Neuron (in vitro differentiated cells): ENCODE data around the gene IQCM.

Experiments used
- H2AFZ ChIP-seq: one replicate; pipeline ENCODE4 v1.6.1; 2013; ENCODE audit warnings: low read depth, mild to moderate bottlenecking, inconsistent platforms, low read length, moderate library complexity
- H3K27me3 ChIP-seq: one replicate; pipeline ENCODE4 v1.6.1; 2013; ENCODE audit warnings: low read length; ENCODE audit not compliant: insufficient read depth
- H3K36me3 ChIP-seq: one replicate; pipeline ENCODE4 v1.6.1; 2013; ENCODE audit warnings: low read length; ENCODE audit not compliant: insufficient read depth
- H3K4me1 ChIP-seq: one replicate; pipeline ENCODE4 v1.6.1; 2013; ENCODE audit warnings: low read length; ENCODE audit not compliant: insufficient read depth
- H3K4me3 ChIP-seq: 2 replicates; pipeline ENCODE4 v1.5.1; 2013; ENCODE audit warnings: mild to moderate bottlenecking, low read length, moderate library complexity
- H3K9me3 ChIP-seq: one replicate; pipeline ENCODE4 v1.6.1; 2013; ENCODE audit warnings: low read length

Gene IQCM

GRCh38 chr4:149815743-149816142 is at the start of gene IQCM:
Gene IQCM, minus strand, starts transcription at chr4:149815843. Its CDS starts 73,152 bp downstream, at chr4:149742691.
- Histone ChIP-seq H3K9me3 (no peaks in the 10 kb centered on the region), H3K4me3 (no peak within 1 kb of the TSS)

GRCh38 chr4:149857446-149857845 is 41.8 kb upstream of the IQCM start:
- Histone ChIP-seq H3K27me3 (no peaks in the 10 kb centered on the region), H3K36me3 (no peaks in the 10 kb centered on the region), H2AFZ (no peak overlapping the region), H3K4me3 (no peak overlapping the region), H3K9me3 (no peaks in the 10 kb centered on the region), H3K4me1 (no peaks in the 10 kb centered on the region)

More at GRCh38 chr4:149815743-149816142, at the start of gene IQCM:
- Histone ChIP-seq H3K36me3 (no peaks in the 10 kb centered on the region), H3K27me3 (no peaks in the 10 kb centered on the region), H2AFZ (no peak within 1 kb of the TSS), H3K4me1 (no peaks in the 10 kb centered on the region)

- H3K4me1 ChIP-seq = no peaks in the 10 kb centered on the region
- no peak overlapping the region for H2AFZ ChIP-seq
- H3K27me3 ChIP-seq = no peaks in the 10 kb centered on the region
- H3K9me3 ChIP-seq = no peaks in the 10 kb centered on the region
- H3K4me3 ChIP-seq = no peak overlapping the region
- H3K36me3 ChIP-seq = no peaks in the 10 kb centered on the region
Observed at GRCh38 chr4:149845743-149846142, 30.1 kb upstream of the IQCM start.

- Histone ChIP-seq H3K36me3 (no peaks in the 10 kb centered on the region), H3K9me3 (no peaks in the 10 kb centered on the region), H3K4me1 (no peaks in the 10 kb centered on the region), H3K27me3 (no peaks in the 10 kb centered on the region), H2AFZ (no peak overlapping the region), H3K4me3 (no peak overlapping the region)
Observed at GRCh38 chr4:149841686-149842085, 26.0 kb upstream of the IQCM start.

GRCh38 chr4:149838036-149838435 is 22.4 kb upstream of the IQCM start:
- Histone ChIP-seq H3K27me3 (no peaks in the 10 kb centered on the region), H3K9me3 (no peaks in the 10 kb centered on the region), H3K36me3 (no peaks in the 10 kb centered on the region), H3K4me1 (no peaks in the 10 kb centered on the region), H2AFZ (no peak overlapping the region), H3K4me3 (no peak overlapping the region)

GRCh38 chr4:149836546-149836945 is 20.9 kb upstream of the IQCM start:
- Histone ChIP-seq H3K9me3 (no peaks in the 10 kb centered on the region), H3K27me3 (no peaks in the 10 kb centered on the region), H3K36me3 (no peaks in the 10 kb centered on the region), H2AFZ (no peak overlapping the region), H3K4me3 (no peak overlapping the region), H3K4me1 (no peaks in the 10 kb centered on the region)

GRCh38 chr4:149835280-149835679 is 19.6 kb upstream of the IQCM start:
- Histone ChIP-seq H3K27me3 (no peaks in the 10 kb centered on the region), H3K36me3 (no peaks in the 10 kb centered on the region), H3K4me3 (no peak overlapping the region), H3K9me3 (no peaks in the 10 kb centered on the region), H3K4me1 (no peaks in the 10 kb centered on the region), H2AFZ (no peak overlapping the region)

- H3K9me3 ChIP-seq = no peaks in the 10 kb centered on the region
- H3K27me3 ChIP-seq = no peaks in the 10 kb centered on the region
- H3K36me3 ChIP-seq = no peaks in the 10 kb centered on the region
- H2AFZ ChIP-seq = no peak overlapping the region
- no peak overlapping the region for H3K4me3 ChIP-seq
- H3K4me1 ChIP-seq = no peaks in the 10 kb centered on the region
Observed at GRCh38 chr4:149831656-149832208, 16.1 kb upstream of the IQCM start.

- H3K4me3 ChIP-seq = no peak overlapping the region
Observed at GRCh38 chr4:149830823-149831222, 15.2 kb upstream of the IQCM start.

GRCh38 chr4:149825336-149825735 is 9.7 kb upstream of the IQCM start:
- H3K36me3 ChIP-seq = no peaks in the 10 kb centered on the region
- no peak overlapping the region for H2AFZ ChIP-seq
- H3K27me3 ChIP-seq = no peaks in the 10 kb centered on the region
- no peaks in the 10 kb centered on the region for H3K9me3 ChIP-seq
- H3K4me3 ChIP-seq = no peak overlapping the region
- no peaks in the 10 kb centered on the region for H3K4me1 ChIP-seq

More at GRCh38 chr4:149830823-149831222, 15.2 kb upstream of the IQCM start:
- H3K27me3 ChIP-seq = no peaks in the 10 kb centered on the region
- no peak overlapping the region for H2AFZ ChIP-seq
- H3K9me3 ChIP-seq = no peaks in the 10 kb centered on the region
- no peaks in the 10 kb centered on the region for H3K4me1 ChIP-seq
- no peaks in the 10 kb centered on the region for H3K36me3 ChIP-seq

GRCh38 chr4:149823769-149824221 is 8.2 kb upstream of the IQCM start:
- no peaks in the 10 kb centered on the region for H3K27me3 ChIP-seq
- H3K4me3 ChIP-seq = no peak overlapping the region
- H3K36me3 ChIP-seq = no peaks in the 10 kb centered on the region
- no peak overlapping the region for H2AFZ ChIP-seq
- H3K9me3 ChIP-seq = no peaks in the 10 kb centered on the region
- H3K4me1 ChIP-seq = no peaks in the 10 kb centered on the region

GRCh38 chr4:149801416-149801815 is 14.2 kb downstream of the IQCM start:
- no peaks in the 10 kb centered on the region for H3K27me3 ChIP-seq
- peaks cover 4% of the 10 kb centered on the region for H3K4me1 ChIP-seq
- no peaks in the 10 kb centered on the region for H3K36me3 ChIP-seq
- no peaks in the 10 kb centered on the region for H3K9me3 ChIP-seq
- H2AFZ ChIP-seq = no peak overlapping the region
- H3K4me3 ChIP-seq = no peak overlapping the region

- Histone ChIP-seq H3K4me3 (no peak overlapping the region), H3K4me1 (peaks cover 4% of the 10 kb centered on the region), H3K36me3 (no peaks in the 10 kb centered on the region), H2AFZ (no peak overlapping the region), H3K27me3 (no peaks in the 10 kb centered on the region), H3K9me3 (no peaks in the 10 kb centered on the region)
Observed at GRCh38 chr4:149799546-149799945, 16.1 kb downstream of the IQCM start.

GRCh38 chr4:149796381-149796780 is 19.3 kb downstream of the IQCM start:
- no peak overlapping the region for H3K4me3 ChIP-seq
- H2AFZ ChIP-seq = no peak overlapping the region
- no peaks in the 10 kb centered on the region for H3K27me3 ChIP-seq
- no peaks in the 10 kb centered on the region for H3K9me3 ChIP-seq
- no peaks in the 10 kb centered on the region for H3K36me3 ChIP-seq
- H3K4me1 ChIP-seq = no peaks in the 10 kb centered on the region
